CD4-positive, alpha-beta T cell (primary cell): ENCODE data around the gene SPSB2. TPM values are rescaled to one million over a fixed set of nuclear protein-coding genes. Genes with fewer than 3 reads are reported as not detected.

Experiments used
- ATAC-seq: fragments of 200-7000 bp; cut with Tn5 transposase; one replicate; pipeline ENCODE4 v1.10.0; 2022; ENCODE audit warnings: mild to moderate bottlenecking; ENCODE audit not compliant: poor library complexity
- CTCF ChIA-PET: fragments of 350-600 bp; sonication (Branson Sonifier 250); formaldehyde crosslinking; loops from one replicate; lab custom pipeline; 2021; ENCODE audit warnings: antibody characterized with exemption, inconsistent platforms; lab: Charles Lee
- POLR2A ChIA-PET: fragments of 350-600 bp; sonication (Branson Sonifier 250); formaldehyde crosslinking; loops from one replicate; lab custom pipeline; 2021; ENCODE audit warnings: antibody characterized with exemption, inconsistent platforms; lab: Charles Lee
- DNase-seq, 14 experiments: peaks; one replicate each; pipeline ENCODE4 v3.0.0-alpha.2; 2013 to 2020; ENCODE audit warnings: mixed read lengths in 2 of 14
- H3K27ac ChIP-seq, 2 donors: one replicate each; pipeline versions ENCODE4 v1.5.1 to v1.7.0; 2013; ENCODE audit warnings: low read length in 2 of 2, low read depth in 1 of 2, mild to moderate bottlenecking in 1 of 2
- H3K27me3 ChIP-seq, 2 experiments: 1 replicate in 1 of 2; 2 replicates in 1 of 2; pipeline versions ENCODE4 v1.6.1 to v1.7.0; 2013; ENCODE audit warnings: low read length in 2 of 2, control low read depth in 1 of 2, mild to moderate bottlenecking in 1 of 2, moderate library complexity in 1 of 2; ENCODE audit not compliant: insufficient read depth in 2 of 2, control insufficient read depth in 1 of 2
- H3K36me3 ChIP-seq: one replicate; pipeline ENCODE4 v1.6.1; 2013; ENCODE audit warnings: low read length, control low read depth; ENCODE audit not compliant: insufficient read depth
- H3K4me1 ChIP-seq: one replicate; pipeline ENCODE4 v1.6.1; 2013; ENCODE audit warnings: low read length, control low read depth; ENCODE audit not compliant: insufficient read depth
- H3K4me3 ChIP-seq: one replicate; pipeline ENCODE4 v1.5.1; 2013; ENCODE audit warnings: mild to moderate bottlenecking, low read length, moderate library complexity
- H3K9me3 ChIP-seq, 2 experiments: 1 replicate in 1 of 2; 2 replicates in 1 of 2; pipeline versions ENCODE4 v1.6.1 to v1.7.0; 2013; ENCODE audit warnings: low read length in 2 of 2, mild to moderate bottlenecking in 2 of 2, control low read depth in 1 of 2, moderate library complexity in 1 of 2; ENCODE audit not compliant: control insufficient read depth in 1 of 2, insufficient read depth in 1 of 2
- H3K27ac Mint-ChIP-seq: one replicate; pipeline ENCODE4 v1.8.0; 2020; ENCODE audit warnings: mixed read lengths
- H3K27me3 Mint-ChIP-seq: one replicate; pipeline ENCODE4 v1.8.0; 2021; ENCODE audit warnings: mixed read lengths
- H3K36me3 Mint-ChIP-seq: one replicate; pipeline ENCODE4 v1.8.0; 2021; ENCODE audit warnings: low read depth, mixed read lengths
- H3K4me1 Mint-ChIP-seq: one replicate; pipeline ENCODE4 v1.8.0; 2021; ENCODE audit warnings: low read depth, mixed read lengths
- H3K4me3 Mint-ChIP-seq: one replicate; pipeline ENCODE4 v1.8.0; 2020; ENCODE audit warnings: mild to moderate bottlenecking, mixed read lengths
- H3K9me3 Mint-ChIP-seq: one replicate; pipeline ENCODE4 v1.8.0; 2020; ENCODE audit warnings: mixed read lengths
- intact Hi-C, 2 experiments: fragments of 100-400 bp; cut with DNase I in 1 of 2; cut with micrococcal nuclease in 1 of 2; formaldehyde crosslinking; loops; one replicate each; pipeline versions ENCODE4 v1.15.1 to v1.9.0; 2023 to 2025; cut with DNase I, micrococcal nuclease
- total RNA-seq, 174 experiments: library from RNA in 2 of 174; stranded (reverse) in 2 of 174; gene quantifications; one replicate each; pipeline ENCODE4 v1.2.3 and lab custom pipeline; 2021 to 2026
- TF ChIP-seq, protein P1 (sequence below): fragments of 200-600 bp; IDR thresholded peaks from one replicate; pipeline ENCODE4 v1.8.0; 2022; ENCODE audit warnings: antibody characterized with exemption, mild to moderate bottlenecking

SPSB2 gene
- total RNA-seq, 2 experiments from 2014 or later = 3.2 to 3.3 TPM

DNA sequence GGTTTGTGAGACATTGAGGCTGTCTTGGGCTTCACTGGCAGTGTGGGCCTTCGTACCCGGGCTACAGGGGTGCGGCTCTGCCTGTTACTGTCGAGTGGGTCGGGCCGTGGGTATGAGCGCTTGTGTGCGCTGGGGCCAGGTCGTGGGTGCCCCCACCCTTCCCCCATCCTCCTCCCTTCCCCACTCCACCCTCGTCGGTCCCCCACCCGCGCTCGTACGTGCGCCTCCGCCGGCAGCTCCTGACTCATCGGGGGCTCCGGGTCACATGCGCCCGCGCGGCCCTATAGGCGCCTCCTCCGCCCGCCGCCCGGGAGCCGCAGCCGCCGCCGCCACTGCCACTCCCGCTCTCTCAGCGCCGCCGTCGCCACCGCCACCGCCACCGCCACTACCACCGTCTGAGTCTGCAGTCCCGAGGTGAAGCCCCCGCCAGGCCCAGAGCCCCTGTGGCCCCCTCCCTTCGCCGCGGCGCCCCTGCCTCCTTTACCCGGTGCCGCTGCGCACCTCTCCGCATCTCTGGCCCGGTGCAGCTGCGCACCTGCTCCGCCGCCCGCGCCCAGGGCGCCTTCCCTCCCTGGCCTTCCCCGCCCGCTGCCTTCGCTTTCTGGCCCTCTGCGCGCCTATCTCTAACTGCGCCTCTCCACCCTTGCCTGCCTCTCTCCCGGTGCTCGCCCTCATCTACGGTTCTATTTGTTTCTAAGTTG, 41.3 kb upstream of the SPSB2 start, which contains the start of gene ENO2:
Gene ENO2, plus strand, starts transcription at position 335 of the 701 bp plus-strand sequence. CDS start 1,253 bp downstream, outside the sequence.
- DNase-seq (peak; percentile 72 to 93 (median 86)), ATAC-seq (peak; percentile 93)
- Mint-ChIP-seq H3K36me3 (peaks cover 32% of the 10 kb centered on the region), H3K27ac (peak within 1 kb of the TSS; percentile 82), H3K9me3 (no peaks in the 10 kb centered on the region), H3K27me3 (no peaks in the 10 kb centered on the region), H3K4me1 (peaks cover 31% of the 10 kb centered on the region), H3K4me3 (peak within 1 kb of the TSS; percentile 94)
- intact Hi-C loops = loop anchor here in 1 of 2 experiments (5.0 kb wide), 1 partner anchor 42 kb away; the partner anchor contains the start of gene SPSB2
- peak within 1 kb of the TSS; percentile 65 for H3K4me3 ChIP-seq
- ChIA-PET CTCF (interaction anchor here (0.7 to 3.4 kb wide), 8 partner anchors 20 to 104 kb away, joined by 3 to 36 read pairs (median 4); partner anchors contain the start of genes C12orf57, LPCAT3, RNU7-1 and SPSB2), POLR2A (interaction anchor here (0.6 to 5.4 kb wide), 22 partner anchors 9 to 421 kb away, joined by 3 to 35 read pairs (median 6); partner anchors contain the start of genes C12orf57, CD4, CDCA3 and COPS7A)
- peaks cover 26% of the 10 kb centered on the region for H3K36me3 ChIP-seq
- no peaks in the 10 kb centered on the region for H3K9me3 ChIP-seq
- H3K4me1 ChIP-seq = peaks cover 32% of the 10 kb centered on the region
- TF ChIP-seq, protein P1, sequence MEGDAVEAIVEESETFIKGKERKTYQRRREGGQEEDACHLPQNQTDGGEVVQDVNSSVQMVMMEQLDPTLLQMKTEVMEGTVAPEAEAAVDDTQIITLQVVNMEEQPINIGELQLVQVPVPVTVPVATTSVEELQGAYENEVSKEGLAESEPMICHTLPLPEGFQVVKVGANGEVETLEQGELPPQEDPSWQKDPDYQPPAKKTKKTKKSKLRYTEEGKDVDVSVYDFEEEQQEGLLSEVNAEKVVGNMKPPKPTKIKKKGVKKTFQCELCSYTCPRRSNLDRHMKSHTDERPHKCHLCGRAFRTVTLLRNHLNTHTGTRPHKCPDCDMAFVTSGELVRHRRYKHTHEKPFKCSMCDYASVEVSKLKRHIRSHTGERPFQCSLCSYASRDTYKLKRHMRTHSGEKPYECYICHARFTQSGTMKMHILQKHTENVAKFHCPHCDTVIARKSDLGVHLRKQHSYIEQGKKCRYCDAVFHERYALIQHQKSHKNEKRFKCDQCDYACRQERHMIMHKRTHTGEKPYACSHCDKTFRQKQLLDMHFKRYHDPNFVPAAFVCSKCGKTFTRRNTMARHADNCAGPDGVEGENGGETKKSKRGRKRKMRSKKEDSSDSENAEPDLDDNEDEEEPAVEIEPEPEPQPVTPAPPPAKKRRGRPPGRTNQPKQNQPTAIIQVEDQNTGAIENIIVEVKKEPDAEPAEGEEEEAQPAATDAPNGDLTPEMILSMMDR = no peak
- H3K27ac ChIP-seq = peak within 1 kb of the TSS; percentile 84 to 90
- no peaks in the 10 kb centered on the region for H3K27me3 ChIP-seq

DNA sequence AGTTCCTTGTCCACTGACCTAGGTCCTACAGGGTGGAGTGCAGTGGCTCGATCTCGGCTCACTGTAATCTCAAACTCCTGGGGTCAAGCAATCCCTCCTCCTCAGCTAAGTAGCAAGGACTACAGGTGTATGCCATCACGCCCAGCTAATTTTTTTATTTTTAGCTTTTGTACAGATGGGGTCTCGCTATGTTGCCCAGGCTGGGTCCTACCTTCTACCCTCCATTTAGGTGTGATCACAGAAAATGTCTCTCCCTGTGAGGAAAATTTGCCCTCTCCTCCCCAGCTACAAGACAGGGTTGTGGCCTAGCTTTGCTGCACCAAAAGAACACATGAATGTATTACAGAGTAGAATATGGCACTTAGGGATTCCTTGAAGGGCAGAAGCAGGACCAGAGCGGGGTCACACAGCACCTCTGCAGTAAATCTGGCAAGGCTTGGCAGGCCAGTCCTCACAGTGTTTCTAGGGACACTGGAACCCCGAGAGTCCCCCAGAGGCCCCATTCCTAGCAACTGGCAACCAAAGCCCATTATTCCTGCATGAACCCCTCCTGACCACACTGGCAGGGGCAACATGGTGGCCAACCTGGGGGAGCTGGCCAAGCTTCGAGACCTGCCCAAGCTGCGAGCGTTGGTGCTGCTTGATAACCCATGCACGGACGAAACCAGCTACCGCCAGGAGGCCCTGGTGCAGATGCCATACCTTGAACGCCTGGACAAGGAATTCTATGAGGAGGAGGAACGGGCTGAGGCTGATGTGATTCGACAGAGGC, 39.2 kb upstream of the SPSB2 start:
- peak overlapping the region; percentile 82 for H3K27ac Mint-ChIP-seq

More for the DNA sequence above, 39.2 kb upstream of the SPSB2 start:
- CTCF ChIA-PET = interaction anchor here (1.3 to 3.4 kb wide), 5 partner anchors 21 to 201 kb away, joined by 3 to 36 read pairs (median 4); partner anchors contain the start of gene SPSB2
- H3K9me3 Mint-ChIP-seq = no peaks in the 10 kb centered on the region
- H3K4me3 Mint-ChIP-seq = peak overlapping the region; percentile 84
- DNase-seq (no peak), ATAC-seq (no peak)
- H3K36me3 ChIP-seq = peaks cover 14% of the 10 kb centered on the region
- H3K4me1 Mint-ChIP-seq = peaks cover 31% of the 10 kb centered on the region
- H3K4me3 ChIP-seq = no peak overlapping the region
- POLR2A ChIA-PET = interaction anchor here (0.9 to 5.4 kb wide), 4 partner anchors 7 to 188 kb away, joined by 3 to 35 read pairs (median 19); partner anchors contain the start of genes C12orf57, COPS7A, LRRC23 and RNU7-1
- no peak overlapping the region for H3K27ac ChIP-seq
- intact Hi-C loops = loop anchor here in 1 of 2 experiments (5.0 kb wide), 1 partner anchor 40 kb away; the partner anchor contains the start of gene SPSB2
- no peaks in the 10 kb centered on the region for H3K27me3 Mint-ChIP-seq
- TF ChIP-seq, protein P1 = no peak
- no peaks in the 10 kb centered on the region for H3K9me3 ChIP-seq
- H3K27me3 ChIP-seq = no peaks in the 10 kb centered on the region
- H3K36me3 Mint-ChIP-seq = peaks cover 23% of the 10 kb centered on the region
- H3K4me1 ChIP-seq = peaks cover 32% of the 10 kb centered on the region
